Transverse colon (tissue), 4 donors: ENCODE data around the gene ANTXR2. TPM values are rescaled to one million over a fixed set of nuclear protein-coding genes. Genes with fewer than 3 reads are reported as not detected.

ENCODE experiments used
- DNase-seq: peaks from one replicate; pipeline ENCODE4 v3.0.0-alpha.2; 2019
- H3K27ac ChIP-seq, 4 donors: fragments of 200-600 bp; sonication (generic); 2 replicates each; pipeline ENCODE4 v1.5.1; 2016 to 2018; ENCODE audit warnings: inconsistent platforms in 4 of 4
- H3K27me3 ChIP-seq: fragments of 200-600 bp; sonication (generic); 2 replicates; pipeline ENCODE4 v1.5.1; 2017; ENCODE audit warnings: inconsistent platforms
- H3K36me3 ChIP-seq, 4 donors: fragments of 200-600 bp; sonication (generic); 2 replicates each; pipeline ENCODE4 v1.5.1; 2017 to 2019; ENCODE audit warnings: inconsistent platforms in 4 of 4
- H3K4me1 ChIP-seq, 4 donors: fragments of 200-600 bp; sonication (generic); 2 replicates each; pipeline ENCODE4 v1.5.1; 2017 to 2020; ENCODE audit warnings: inconsistent platforms in 4 of 4
- H3K4me3 ChIP-seq, 4 donors: fragments of 200-600 bp; sonication (generic); 1 replicate in 1 of 4; 2 replicates in 3 of 4; pipeline versions ENCODE4 v1.5.1 to v1.6.1; 2017 to 2019; ENCODE audit warnings: inconsistent platforms in 4 of 4
- H3K9me3 ChIP-seq, 2 donors: fragments of 200-600 bp; sonication (generic); 2 replicates each; pipeline ENCODE4 v1.5.1; 2017 to 2019; ENCODE audit warnings: inconsistent platforms in 2 of 2
- EP300 ChIP-seq: sonication (generic); formaldehyde crosslinking; IDR thresholded peaks from one replicate; pipeline ENCODE4 v1.6.1; 2017; ENCODE audit warnings: antibody characterized with exemption, low read depth
- POLR2A ChIP-seq: fragments of 450-650 bp; IDR thresholded peaks from one replicate; pipeline ENCODE4 v1.6.1; 2016; ENCODE audit warnings: antibody characterized with exemption, mild to moderate bottlenecking, moderate library complexity
- POLR2AphosphoS5 ChIP-seq, 3 donors: sonication (generic); formaldehyde crosslinking; IDR thresholded peaks; one replicate each; pipeline ENCODE4 v1.6.1; 2016; ENCODE audit warnings: antibody characterized with exemption in 3 of 3
- WGBS, 2 donors: methylation state at CpG; one replicate each; pipeline ENCODE4 v1.1.5; 2018; ENCODE audit warnings: low coverage in 1 of 2; 5-methylcytosine and 5-hydroxymethylcytosine counted together
- in situ Hi-C, 4 donors: fragments of 200-750 bp; cut with MboI; loops; one replicate each; pipeline versions ENCODE4 v1.15.0 to v1.15.1; 2017; ENCODE audit warnings: low sequenced_read_pairs in 3 of 4, low pct_ligation_motif_present in 1 of 4, low pct_unique_long_range_greater_than_20kb in 1 of 4
- intact Hi-C: fragments of 100-400 bp; cut with DNase I; formaldehyde crosslinking; loops from one replicate; pipeline ENCODE4 v1.15.1; 2023; ENCODE audit warnings: low total_unique reads
- total RNA-seq, 4 donors: library from RNA; depleted of rRNA; stranded (reverse); fragments of >200 nt; gene quantifications; one replicate each; pipeline ENCODE4 v1.1.0, GENCODE V29; 2016
- TF ChIP-seq, protein P1 (sequence below), 5 experiments: fragments of 200-600 bp in 3 of 5; fragments of 450-650 bp in 2 of 5; sonication (generic) in 3 of 5; IDR thresholded peaks; 1 replicate in 2 of 5; 2 replicates in 3 of 5; pipeline ENCODE4 v1.5.1; 2016 to 2017; ENCODE audit warnings: antibody characterized with exemption in 5 of 5, inconsistent platforms in 3 of 5, mild to moderate bottlenecking in 2 of 5, moderate library complexity in 1 of 5

ANTXR2 gene
- total RNA-seq, 4 donors from 2014 or later, result 46.8 to 89.8 (median 76.0) TPM

DNA sequence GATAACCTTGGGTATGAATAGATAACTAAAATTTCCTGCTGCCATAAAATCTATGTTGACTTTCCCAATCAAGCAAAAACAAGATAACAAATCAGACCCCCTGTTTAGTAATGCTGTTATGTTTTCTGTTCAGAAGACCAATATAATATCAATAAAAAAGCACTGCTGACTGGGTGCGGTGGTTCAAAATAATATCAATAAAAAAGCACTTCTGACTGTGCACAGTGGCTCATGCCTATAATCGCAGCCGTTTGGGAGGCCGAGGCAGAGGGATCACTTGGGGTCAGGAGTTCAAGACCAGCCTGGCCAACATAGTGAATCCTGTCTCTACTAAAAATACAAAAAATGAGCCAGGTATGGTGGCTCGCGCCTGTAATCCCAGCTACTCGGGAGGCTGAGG, 36.7 kb downstream of the ANTXR2 start:
- H3K4me3 ChIP-seq, result peak overlapping the region in 1 of 4 donors; percentile 5
- peaks cover 29 to 50% (median 41%) of the 10 kb centered on the region in 4 donors for H3K4me1 ChIP-seq
- TF ChIP-seq POLR2A (no peak), POLR2AphosphoS5 (IDR thresholded peaks at IDR 0.05) (no peak), EP300 (no peak)
- TF ChIP-seq, protein P1, sequence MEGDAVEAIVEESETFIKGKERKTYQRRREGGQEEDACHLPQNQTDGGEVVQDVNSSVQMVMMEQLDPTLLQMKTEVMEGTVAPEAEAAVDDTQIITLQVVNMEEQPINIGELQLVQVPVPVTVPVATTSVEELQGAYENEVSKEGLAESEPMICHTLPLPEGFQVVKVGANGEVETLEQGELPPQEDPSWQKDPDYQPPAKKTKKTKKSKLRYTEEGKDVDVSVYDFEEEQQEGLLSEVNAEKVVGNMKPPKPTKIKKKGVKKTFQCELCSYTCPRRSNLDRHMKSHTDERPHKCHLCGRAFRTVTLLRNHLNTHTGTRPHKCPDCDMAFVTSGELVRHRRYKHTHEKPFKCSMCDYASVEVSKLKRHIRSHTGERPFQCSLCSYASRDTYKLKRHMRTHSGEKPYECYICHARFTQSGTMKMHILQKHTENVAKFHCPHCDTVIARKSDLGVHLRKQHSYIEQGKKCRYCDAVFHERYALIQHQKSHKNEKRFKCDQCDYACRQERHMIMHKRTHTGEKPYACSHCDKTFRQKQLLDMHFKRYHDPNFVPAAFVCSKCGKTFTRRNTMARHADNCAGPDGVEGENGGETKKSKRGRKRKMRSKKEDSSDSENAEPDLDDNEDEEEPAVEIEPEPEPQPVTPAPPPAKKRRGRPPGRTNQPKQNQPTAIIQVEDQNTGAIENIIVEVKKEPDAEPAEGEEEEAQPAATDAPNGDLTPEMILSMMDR (IDR thresholded peaks at IDR 0.05), result no peak
- H3K27me3 ChIP-seq, result no peaks in the 10 kb centered on the region
- no peaks in the 10 kb centered on the region for H3K9me3 ChIP-seq
- intact Hi-C loops, result no loop called here
- H3K36me3 ChIP-seq, result peaks cover 0 to 28% (median 5%) of the 10 kb centered on the region in 4 donors
- peak overlapping the region; percentile 84 to 87 (median 86) for H3K27ac ChIP-seq
- no peak for DNase-seq
- in situ Hi-C loops, result no loop called here
- WGBS, 2 donors, result 33 to 63% methylated on average over 7 of the region's 7 CpGs

DNA sequence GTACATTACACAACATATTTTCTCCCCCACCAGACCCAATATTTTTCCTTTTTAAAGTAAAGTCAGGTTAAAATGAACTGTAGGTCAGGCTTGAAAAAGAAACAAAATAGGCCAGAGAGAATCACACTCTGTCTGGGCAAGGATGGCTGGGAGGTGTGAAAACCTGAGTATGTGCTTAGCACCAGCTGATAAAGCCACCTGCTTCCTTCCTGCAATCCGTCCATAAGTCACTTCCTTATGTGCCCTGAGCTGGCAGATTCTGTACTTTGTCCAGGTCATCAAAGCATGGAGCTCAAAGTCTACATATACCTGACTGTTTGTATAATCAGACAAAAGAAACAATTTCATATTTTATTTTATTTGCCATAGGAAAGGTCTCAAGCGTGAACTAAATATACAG, 37.7 kb downstream of the ANTXR2 start:
- H3K9me3 ChIP-seq, result no peaks in the 10 kb centered on the region
- no peaks in the 10 kb centered on the region for H3K27me3 ChIP-seq
- TF ChIP-seq POLR2A (no peak), EP300 (no peak), POLR2AphosphoS5 (IDR thresholded peaks at IDR 0.05) (peak in 2 of 3 donors; percentile 77 to 83)
- TF ChIP-seq, protein P1 (IDR thresholded peaks at IDR 0.05), result no peak
- intact Hi-C loops (no loop called here), in situ Hi-C loops (no loop called here)
- WGBS, 2 donors, result 32 to 47% methylated on average over 2 of the region's 2 CpGs
- peaks cover 0 to 33% (median 8%) of the 10 kb centered on the region in 4 donors for H3K36me3 ChIP-seq
- DNase-seq, result peak; percentile 63
- H3K27ac ChIP-seq, result peak overlapping the region; percentile 84 to 87 (median 86)
- H3K4me1 ChIP-seq, result peaks cover 29 to 50% (median 41%) of the 10 kb centered on the region in 4 donors
- H3K4me3 ChIP-seq, result no peak overlapping the region

DNA sequence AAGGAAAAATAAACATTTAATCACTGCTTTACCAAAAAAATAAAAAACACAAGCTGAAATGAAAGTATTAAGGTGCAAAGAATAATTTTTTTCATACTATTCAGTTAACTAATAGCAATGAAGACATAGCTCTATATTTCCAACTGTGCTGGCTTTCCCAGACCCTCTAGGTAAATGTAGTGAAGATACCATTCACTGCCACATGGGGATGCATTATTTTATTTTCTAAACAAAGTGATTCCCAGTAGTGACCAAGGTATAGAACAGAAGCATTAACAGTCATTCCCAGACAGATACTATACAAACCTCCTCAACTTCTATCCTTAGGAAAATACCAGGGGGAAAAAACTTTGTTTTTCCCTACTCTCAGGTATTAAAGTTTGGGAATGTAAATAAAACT, 39.4 kb downstream of the ANTXR2 start:
- H3K27me3 ChIP-seq, result no peaks in the 10 kb centered on the region
- peak overlapping the region in 2 of 4 donors; percentile 84 to 85 for H3K27ac ChIP-seq
- intact Hi-C loops, result no loop called here
- no peaks in the 10 kb centered on the region for H3K9me3 ChIP-seq
- in situ Hi-C loops, result no loop called here
- H3K4me1 ChIP-seq, result peaks cover 29 to 50% (median 39%) of the 10 kb centered on the region in 4 donors
- peaks cover 0 to 47% (median 9%) of the 10 kb centered on the region in 4 donors for H3K36me3 ChIP-seq
- DNase-seq, result no peak
- no peak overlapping the region for H3K4me3 ChIP-seq
- TF ChIP-seq EP300, result no peak
- TF ChIP-seq, protein P1 (IDR thresholded peaks at IDR 0.05), result peak in 1 of 5 experiments; percentile 27

DNA sequence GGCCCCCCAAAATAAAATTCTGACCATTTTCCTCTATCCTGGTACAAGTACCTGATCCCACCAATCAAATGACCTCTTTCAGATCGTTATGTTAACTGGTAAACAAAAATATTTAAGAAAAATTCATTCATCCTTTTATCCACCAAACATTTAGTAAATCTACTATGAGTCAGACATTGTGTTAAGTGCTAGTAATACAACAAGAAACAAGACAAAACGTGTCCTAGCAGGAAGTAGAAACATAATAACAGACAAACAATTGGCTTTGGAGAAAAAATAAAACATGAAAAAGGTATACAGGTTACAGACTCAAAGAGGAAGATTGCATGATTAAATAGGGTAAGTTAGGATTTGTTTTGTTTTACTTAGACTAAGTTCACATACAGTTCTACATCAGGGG, 43.7 kb downstream of the ANTXR2 start:
- 65 to 67% methylated on average over 2 of the region's 2 CpGs for WGBS, 2 donors
- peaks cover 0 to 48% (median 11%) of the 10 kb centered on the region in 4 donors for H3K36me3 ChIP-seq
- in situ Hi-C loops, result no loop called here

More for the DNA sequence above, 43.7 kb downstream of the ANTXR2 start:
- intact Hi-C loops, result no loop called here
- no peaks in the 10 kb centered on the region for H3K27me3 ChIP-seq
- H3K4me3 ChIP-seq, result no peak overlapping the region
- DNase-seq, result no peak
- no peaks in the 10 kb centered on the region for H3K9me3 ChIP-seq
- TF ChIP-seq POLR2AphosphoS5 (IDR thresholded peaks at IDR 0.05), result no peak
- TF ChIP-seq POLR2A, result no peak
- TF ChIP-seq, protein P1 (IDR thresholded peaks at IDR 0.05), result no peak
- TF ChIP-seq EP300, result no peak
- H3K4me1 ChIP-seq, result peaks cover 2 to 8% (median 4%) of the 10 kb centered on the region in 4 donors
- no peak overlapping the region for H3K27ac ChIP-seq
